HepG2 (cell line): ENCODE measurements around the gene P3H4. TPM values are rescaled to one million over a fixed set of nuclear protein-coding genes. Genes with fewer than 3 reads are reported as not detected.

ENCODE experiments used
- ESRRA ChIP-seq: sonication (generic); formaldehyde crosslinking; IDR thresholded peaks from 2 replicates; pipeline ENCODE4 v1.5.1; 2020; ENCODE audit warnings: mild to moderate bottlenecking, low read depth, missing genetic modification reagents
- KDM1A ChIP-seq: IDR thresholded peaks from 2 replicates; pipeline ENCODE4 v1.6.1; 2016; ENCODE audit warnings: missing compliant biosample characterization
- NR2F1 ChIP-seq, 2 experiments: fragments of 450-650 bp in 1 of 2; formaldehyde crosslinking in 1 of 2; IDR thresholded peaks; 2 replicates each; pipeline versions ENCODE4 v1.5.0 to v1.6.1; 2016 to 2020; ENCODE audit warnings: mild to moderate bottlenecking in 1 of 2, missing compliant biosample characterization in 1 of 2, missing genetic modification reagents in 1 of 2, moderate library complexity in 1 of 2
- PAF1 ChIP-seq: IDR thresholded peaks from 2 replicates; pipeline ENCODE4 v1.6.1; 2016; ENCODE audit warnings: missing genetic modification reagents, missing compliant biosample characterization
- SMAD1 ChIP-seq: sonication (generic); formaldehyde crosslinking; IDR thresholded peaks from 2 replicates; pipeline ENCODE4 v1.4.0; 2020; ENCODE audit warnings: missing genetic modification reagents, low read depth, mild to moderate bottlenecking, borderline replicate concordance
- SMAD9 ChIP-seq: sonication (generic); formaldehyde crosslinking; IDR thresholded peaks from 2 replicates; pipeline ENCODE4 v1.5.1; 2020; ENCODE audit warnings: mild to moderate bottlenecking, missing genetic modification reagents
- ZC3H4 ChIP-seq: sonication (generic); formaldehyde crosslinking; IDR thresholded peaks from 2 replicates; pipeline ENCODE4 v1.4.0; 2020; ENCODE audit warnings: missing genetic modification reagents, borderline replicate concordance
- ZFYVE20 ChIP-seq: sonication (generic); formaldehyde crosslinking; IDR thresholded peaks from 2 replicates; pipeline ENCODE4 v1.8.0; 2023; ENCODE audit warnings: low read depth, mild to moderate bottlenecking, moderate library complexity, missing genetic modification reagents, borderline replicate concordance
- ZMAT3 ChIP-seq: sonication (generic); formaldehyde crosslinking; conservative IDR thresholded peaks from 2 replicates; pipeline ENCODE4 v1.7.0; 2021; ENCODE audit warnings: missing genetic modification reagents
- ZNF207 ChIP-seq: fragments of 450-650 bp; IDR thresholded peaks from 2 replicates; pipeline ENCODE4 v1.6.1; 2016; ENCODE audit warnings: antibody characterized with exemption, borderline replicate concordance
- ZNF225 ChIP-seq: sonication (generic); formaldehyde crosslinking; IDR thresholded peaks from 2 replicates; pipeline ENCODE4 v1.4.0; 2020; ENCODE audit warnings: mild to moderate bottlenecking, missing genetic modification reagents
- ZNF260 ChIP-seq: sonication (generic); formaldehyde crosslinking; IDR thresholded peaks from 2 replicates; pipeline ENCODE4 v1.4.0; 2020; ENCODE audit warnings: missing genetic modification reagents, low read depth, mild to moderate bottlenecking, borderline replicate concordance
- ZNF296 ChIP-seq: sonication (generic); formaldehyde crosslinking; conservative IDR thresholded peaks from 2 replicates; pipeline ENCODE4 v1.5.0; 2020; ENCODE audit warnings: mild to moderate bottlenecking, missing genetic modification reagents
- ZNF552 ChIP-seq: sonication (generic); formaldehyde crosslinking; IDR thresholded peaks from 2 replicates; pipeline ENCODE4 v1.9.0; 2022; ENCODE audit warnings: missing genetic modification reagents, mild to moderate bottlenecking, borderline replicate concordance
- ZNF660 ChIP-seq: sonication (generic); formaldehyde crosslinking; IDR thresholded peaks from 2 replicates; pipeline ENCODE4 v1.5.1; 2020; ENCODE audit warnings: mild to moderate bottlenecking, low read depth, missing genetic modification reagents, borderline replicate concordance
- ZNF792 ChIP-seq: IDR thresholded peaks from 2 replicates; pipeline ENCODE4 v1.6.1; 2016
- polyA plus RNA-seq, 8 experiments: library from polyadenylated mRNA; depleted of rRNA in 3 of 8; stranded (reverse) in 7 of 8; unstranded in 1 of 8; fragments of >200 nt; fragmentation: Illumina TruSeq in 4 of 8; extraction: Trizol in 4 of 8; gene quantifications; 2 replicates each; pipeline versions ENCODE4 v1.2.1 to v1.2.3, GENCODE V29; 2011 to 2016; ENCODE audit warnings: low read depth in 4 of 8, missing spikeins in 1 of 8, mixed read lengths in 1 of 8; ENCODE audit not compliant: insufficient read depth in 1 of 8
- total RNA-seq, 5 experiments: library from RNA; depleted of rRNA; stranded (reverse); fragments of >200 nt; fragmentation: Illumina TruSeq; extraction: Trizol; gene quantifications; 2 replicates each; pipeline ENCODE4 v1.2.3, GENCODE V29; 2016; ENCODE audit warnings: low read depth in 1 of 5
- TF ChIP-seq, protein P1 (sequence below), 2 experiments: IDR thresholded peaks; 2 replicates each; pipeline ENCODE4 v1.6.1; 2011 to 2012; ENCODE audit warnings: low read length in 2 of 2, borderline replicate concordance in 1 of 2, low read depth in 1 of 2, mild to moderate bottlenecking in 1 of 2, moderate library complexity in 1 of 2
- TF ChIP-seq, protein P2 (sequence below): sonication (generic); formaldehyde crosslinking; IDR thresholded peaks from 2 replicates; pipeline ENCODE4 v1.8.0; 2022; ENCODE audit warnings: missing genetic modification reagents, mild to moderate bottlenecking, inconsistent platforms, borderline replicate concordance
- TF ChIP-seq, protein P3 (sequence below): sonication (generic); formaldehyde crosslinking; IDR thresholded peaks from 2 replicates; pipeline ENCODE4 v1.4.0; 2020; ENCODE audit warnings: mild to moderate bottlenecking, missing genetic modification reagents, borderline replicate concordance

P3H4 gene
- total and polyA plus RNA-seq, 2 of the 13 experiments (the other 11 are each of a cell fraction or from before 2014, with no cell fraction given), result 37.1 to 50.6 TPM

DNA sequence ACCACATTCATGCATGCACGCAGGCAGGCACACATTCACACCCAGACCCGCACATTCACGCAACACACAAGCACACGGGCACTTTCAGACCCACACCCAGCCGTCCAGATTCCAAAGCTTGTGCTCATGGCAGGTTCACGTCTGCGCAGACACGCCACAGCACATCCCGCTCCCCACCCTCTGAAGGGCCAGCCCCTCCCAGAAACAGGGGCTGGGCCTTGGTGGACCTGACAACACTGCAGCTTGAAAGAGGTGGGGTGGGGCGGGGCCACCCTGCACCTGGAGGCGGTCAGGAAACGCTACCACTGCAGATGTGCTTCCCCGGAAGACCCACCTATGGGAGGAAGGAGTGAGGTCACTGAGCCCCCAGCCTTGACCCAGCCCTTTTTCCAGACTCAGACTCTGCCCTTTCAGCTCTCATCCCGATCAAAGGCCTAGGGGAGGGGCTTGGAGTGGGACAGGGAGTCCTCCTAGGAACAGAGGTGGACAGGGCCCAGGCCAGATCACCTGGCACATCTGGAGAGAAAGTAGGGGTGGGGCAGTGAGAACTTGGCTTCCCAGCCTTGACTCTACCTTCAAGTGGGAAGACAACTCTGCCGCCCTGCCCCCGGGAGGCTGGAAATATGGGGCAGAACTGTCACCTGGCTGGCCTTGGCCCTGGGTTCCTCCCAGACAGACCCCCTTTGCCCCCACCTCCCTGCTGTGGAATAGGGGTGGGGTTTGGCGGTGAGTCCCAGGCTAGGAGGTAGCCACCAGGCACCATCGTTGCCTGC, 11.0 kb downstream of the P3H4 start (continued):
- TF ChIP-seq, protein P1, sequence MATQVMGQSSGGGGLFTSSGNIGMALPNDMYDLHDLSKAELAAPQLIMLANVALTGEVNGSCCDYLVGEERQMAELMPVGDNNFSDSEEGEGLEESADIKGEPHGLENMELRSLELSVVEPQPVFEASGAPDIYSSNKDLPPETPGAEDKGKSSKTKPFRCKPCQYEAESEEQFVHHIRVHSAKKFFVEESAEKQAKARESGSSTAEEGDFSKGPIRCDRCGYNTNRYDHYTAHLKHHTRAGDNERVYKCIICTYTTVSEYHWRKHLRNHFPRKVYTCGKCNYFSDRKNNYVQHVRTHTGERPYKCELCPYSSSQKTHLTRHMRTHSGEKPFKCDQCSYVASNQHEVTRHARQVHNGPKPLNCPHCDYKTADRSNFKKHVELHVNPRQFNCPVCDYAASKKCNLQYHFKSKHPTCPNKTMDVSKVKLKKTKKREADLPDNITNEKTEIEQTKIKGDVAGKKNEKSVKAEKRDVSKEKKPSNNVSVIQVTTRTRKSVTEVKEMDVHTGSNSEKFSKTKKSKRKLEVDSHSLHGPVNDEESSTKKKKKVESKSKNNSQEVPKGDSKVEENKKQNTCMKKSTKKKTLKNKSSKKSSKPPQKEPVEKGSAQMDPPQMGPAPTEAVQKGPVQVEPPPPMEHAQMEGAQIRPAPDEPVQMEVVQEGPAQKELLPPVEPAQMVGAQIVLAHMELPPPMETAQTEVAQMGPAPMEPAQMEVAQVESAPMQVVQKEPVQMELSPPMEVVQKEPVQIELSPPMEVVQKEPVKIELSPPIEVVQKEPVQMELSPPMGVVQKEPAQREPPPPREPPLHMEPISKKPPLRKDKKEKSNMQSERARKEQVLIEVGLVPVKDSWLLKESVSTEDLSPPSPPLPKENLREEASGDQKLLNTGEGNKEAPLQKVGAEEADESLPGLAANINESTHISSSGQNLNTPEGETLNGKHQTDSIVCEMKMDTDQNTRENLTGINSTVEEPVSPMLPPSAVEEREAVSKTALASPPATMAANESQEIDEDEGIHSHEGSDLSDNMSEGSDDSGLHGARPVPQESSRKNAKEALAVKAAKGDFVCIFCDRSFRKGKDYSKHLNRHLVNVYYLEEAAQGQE (IDR thresholded peaks at IDR 0.05; ENCODE audit: borderline replicate concordance in 1 of 2, low read depth in 1 of 2, low read length in 2 of 2), result no peak
- TF ChIP-seq ZC3H4 (no peak), SMAD9 (CRISPR knock-in tag) (no peak), ZNF296 (CRISPR knock-in tag) (no peak), ZFYVE20 (no peak), KDM1A (CRISPR knock-in tag) (no peak), NR2F1 (CRISPR knock-in tag; IDR thresholded peaks at IDR 0.05) (peak; percentile 72 to 77; a peak in 3 of 4 replicates), ZNF660 (CRISPR knock-in tag) (no peak), ESRRA (CRISPR knock-in tag) (no peak), PAF1 (no peak), ZNF792 (no peak), SMAD1 (peak; percentile 40; the same call in 1 of the 2 replicates), ZMAT3 (CRISPR knock-in tag) (no peak; the same call in 1 of the 2 replicates), ZNF260 (CRISPR knock-in tag) (no peak), ZNF207 (no peak), ZNF225 (CRISPR knock-in tag) (peak; percentile 10; the same call in 1 of the 2 replicates), ZNF552 (no peak; the same call in 1 of the 2 replicates)
- TF ChIP-seq, protein P2, sequence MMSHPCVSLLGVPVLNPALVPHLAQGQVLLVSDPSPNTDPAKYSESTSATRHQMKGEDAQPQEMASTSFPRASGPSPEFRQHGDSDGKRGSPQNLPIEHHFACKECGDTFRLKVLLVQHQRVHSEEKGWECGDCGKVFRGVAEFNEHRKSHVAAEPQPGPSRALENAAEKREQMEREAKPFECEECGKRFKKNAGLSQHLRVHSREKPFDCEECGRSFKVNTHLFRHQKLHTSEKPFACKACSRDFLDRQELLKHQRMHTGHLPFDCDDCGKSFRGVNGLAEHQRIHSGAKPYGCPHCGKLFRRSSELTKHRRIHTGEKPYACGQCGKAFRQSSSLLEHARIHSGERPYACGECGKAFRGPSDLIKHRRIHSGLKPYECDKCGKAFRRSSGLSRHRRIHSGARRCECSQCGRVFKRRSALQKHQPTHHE (CRISPR knock-in tag), result no peak
- TF ChIP-seq, protein P3, sequence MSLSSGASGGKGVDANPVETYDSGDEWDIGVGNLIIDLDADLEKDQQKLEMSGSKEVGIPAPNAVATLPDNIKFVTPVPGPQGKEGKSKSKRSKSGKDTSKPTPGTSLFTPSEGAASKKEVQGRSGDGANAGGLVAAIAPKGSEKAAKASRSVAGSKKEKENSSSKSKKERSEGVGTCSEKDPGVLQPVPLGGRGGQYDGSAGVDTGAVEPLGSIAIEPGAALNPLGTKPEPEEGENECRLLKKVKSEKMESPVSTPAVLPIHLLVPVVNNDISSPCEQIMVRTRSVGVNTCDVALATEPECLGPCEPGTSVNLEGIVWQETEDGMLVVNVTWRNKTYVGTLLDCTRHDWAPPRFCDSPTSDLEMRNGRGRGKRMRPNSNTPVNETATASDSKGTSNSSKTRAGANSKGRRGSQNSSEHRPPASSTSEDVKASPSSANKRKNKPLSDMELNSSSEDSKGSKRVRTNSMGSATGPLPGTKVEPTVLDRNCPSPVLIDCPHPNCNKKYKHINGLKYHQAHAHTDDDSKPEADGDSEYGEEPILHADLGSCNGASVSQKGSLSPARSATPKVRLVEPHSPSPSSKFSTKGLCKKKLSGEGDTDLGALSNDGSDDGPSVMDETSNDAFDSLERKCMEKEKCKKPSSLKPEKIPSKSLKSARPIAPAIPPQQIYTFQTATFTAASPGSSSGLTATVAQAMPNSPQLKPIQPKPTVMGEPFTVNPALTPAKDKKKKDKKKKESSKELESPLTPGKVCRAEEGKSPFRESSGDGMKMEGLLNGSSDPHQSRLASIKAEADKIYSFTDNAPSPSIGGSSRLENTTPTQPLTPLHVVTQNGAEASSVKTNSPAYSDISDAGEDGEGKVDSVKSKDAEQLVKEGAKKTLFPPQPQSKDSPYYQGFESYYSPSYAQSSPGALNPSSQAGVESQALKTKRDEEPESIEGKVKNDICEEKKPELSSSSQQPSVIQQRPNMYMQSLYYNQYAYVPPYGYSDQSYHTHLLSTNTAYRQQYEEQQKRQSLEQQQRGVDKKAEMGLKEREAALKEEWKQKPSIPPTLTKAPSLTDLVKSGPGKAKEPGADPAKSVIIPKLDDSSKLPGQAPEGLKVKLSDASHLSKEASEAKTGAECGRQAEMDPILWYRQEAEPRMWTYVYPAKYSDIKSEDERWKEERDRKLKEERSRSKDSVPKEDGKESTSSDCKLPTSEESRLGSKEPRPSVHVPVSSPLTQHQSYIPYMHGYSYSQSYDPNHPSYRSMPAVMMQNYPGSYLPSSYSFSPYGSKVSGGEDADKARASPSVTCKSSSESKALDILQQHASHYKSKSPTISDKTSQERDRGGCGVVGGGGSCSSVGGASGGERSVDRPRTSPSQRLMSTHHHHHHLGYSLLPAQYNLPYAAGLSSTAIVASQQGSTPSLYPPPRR, result no peak; the same call in 1 of the 2 replicates
